Activated T-cell treated with anti-CD3 and anti-CD28 coated beads for 1 hour (primary cell): ENCODE data around the gene RBM15B.
A peak's percentile ranks its signal among the peaks of the same experiment; 100 is the strongest.

ENCODE experiments used
- DNase-seq: peaks from one replicate; pipeline ENCODE4 v3.0.0-alpha.2; 2020; ENCODE audit warnings: low read depth

The RBM15B gene

DNA sequence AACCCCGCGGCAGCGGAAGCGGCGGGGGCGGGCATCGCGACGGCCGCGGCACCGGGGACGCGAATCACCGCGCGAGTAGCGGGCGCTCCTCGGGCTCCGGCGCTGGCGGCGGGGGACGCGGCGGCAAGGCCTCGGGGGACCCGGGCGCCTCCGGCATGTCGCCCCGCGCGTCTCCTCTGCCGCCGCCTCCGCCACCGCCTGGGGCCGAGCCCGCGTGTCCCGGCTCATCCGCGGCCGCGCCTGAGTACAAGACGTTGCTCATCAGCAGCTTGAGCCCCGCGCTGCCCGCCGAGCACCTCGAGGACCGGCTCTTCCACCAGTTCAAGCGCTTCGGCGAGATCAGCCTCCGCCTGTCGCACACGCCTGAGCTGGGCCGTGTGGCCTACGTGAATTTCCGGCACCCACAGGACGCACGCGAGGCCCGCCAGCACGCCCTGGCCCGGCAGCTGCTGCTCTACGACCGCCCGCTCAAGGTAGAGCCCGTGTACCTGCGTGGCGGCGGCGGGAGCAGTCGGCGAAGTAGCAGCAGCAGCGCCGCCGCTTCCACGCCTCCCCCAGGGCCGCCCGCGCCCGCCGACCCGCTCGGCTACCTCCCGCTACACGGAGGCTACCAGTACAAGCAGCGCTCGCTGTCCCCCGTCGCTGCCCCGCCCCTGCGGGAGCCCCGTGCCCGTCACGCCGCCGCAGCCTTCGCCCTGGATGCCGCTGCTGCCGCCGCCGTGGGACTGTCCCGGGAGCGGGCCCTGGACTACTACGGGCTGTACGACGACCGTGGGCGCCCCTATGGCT is 675 bp downstream of the RBM15B start:
- peak; percentile 30 for DNase-seq

DNA sequence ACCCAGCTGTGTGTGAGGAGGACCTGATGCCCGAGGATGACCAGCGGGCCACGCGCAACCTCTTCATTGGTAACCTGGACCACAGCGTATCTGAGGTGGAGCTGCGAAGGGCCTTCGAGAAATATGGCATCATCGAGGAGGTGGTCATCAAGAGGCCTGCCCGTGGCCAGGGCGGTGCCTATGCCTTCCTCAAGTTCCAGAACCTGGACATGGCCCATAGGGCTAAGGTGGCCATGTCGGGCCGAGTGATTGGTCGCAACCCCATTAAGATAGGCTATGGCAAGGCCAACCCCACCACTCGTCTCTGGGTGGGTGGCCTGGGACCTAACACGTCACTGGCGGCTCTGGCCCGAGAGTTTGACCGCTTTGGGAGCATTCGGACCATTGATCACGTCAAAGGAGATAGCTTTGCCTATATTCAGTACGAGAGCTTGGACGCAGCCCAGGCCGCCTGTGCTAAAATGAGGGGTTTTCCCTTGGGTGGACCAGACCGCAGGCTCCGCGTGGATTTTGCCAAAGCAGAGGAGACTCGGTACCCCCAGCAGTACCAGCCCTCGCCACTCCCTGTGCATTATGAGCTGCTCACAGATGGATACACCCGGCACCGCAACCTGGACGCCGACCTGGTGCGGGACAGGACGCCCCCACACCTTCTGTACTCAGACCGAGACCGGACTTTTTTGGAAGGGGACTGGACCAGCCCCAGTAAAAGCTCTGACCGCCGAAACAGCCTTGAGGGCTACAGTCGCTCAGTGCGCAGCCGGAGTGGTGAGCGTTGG is 1.5 kb downstream of the RBM15B start:
- DNase-seq: no peak

DNA sequence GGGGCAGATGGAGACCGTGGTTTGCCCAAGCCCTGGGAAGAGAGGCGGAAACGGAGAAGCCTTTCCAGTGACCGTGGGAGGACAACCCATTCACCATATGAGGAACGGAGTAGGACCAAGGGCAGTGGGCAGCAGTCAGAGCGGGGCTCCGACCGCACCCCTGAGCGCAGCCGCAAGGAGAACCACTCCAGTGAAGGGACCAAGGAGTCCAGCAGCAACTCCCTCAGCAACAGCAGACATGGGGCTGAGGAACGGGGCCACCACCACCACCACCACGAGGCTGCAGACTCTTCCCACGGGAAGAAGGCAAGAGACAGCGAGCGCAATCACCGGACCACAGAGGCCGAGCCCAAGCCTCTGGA is 2.0 kb downstream of the RBM15B start:
- no peak for DNase-seq

DNA sequence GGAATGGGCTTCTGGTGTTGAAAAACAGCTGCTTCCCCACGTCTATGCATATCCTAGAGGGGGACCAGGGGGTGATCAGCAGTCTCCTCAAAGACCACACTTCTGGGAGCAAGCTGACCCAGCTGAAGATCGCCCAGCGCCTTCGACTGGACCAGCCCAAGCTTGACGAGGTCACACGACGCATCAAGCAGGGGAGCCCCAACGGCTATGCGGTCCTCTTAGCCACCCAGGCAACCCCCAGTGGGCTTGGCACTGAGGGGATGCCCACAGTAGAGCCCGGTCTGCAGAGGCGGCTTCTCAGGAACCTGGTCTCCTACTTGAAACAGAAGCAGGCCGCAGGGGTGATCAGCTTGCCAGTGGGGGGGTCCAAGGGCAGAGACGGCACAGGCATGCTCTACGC is 2.5 kb downstream of the RBM15B start:
- DNase-seq: no peak

DNA sequence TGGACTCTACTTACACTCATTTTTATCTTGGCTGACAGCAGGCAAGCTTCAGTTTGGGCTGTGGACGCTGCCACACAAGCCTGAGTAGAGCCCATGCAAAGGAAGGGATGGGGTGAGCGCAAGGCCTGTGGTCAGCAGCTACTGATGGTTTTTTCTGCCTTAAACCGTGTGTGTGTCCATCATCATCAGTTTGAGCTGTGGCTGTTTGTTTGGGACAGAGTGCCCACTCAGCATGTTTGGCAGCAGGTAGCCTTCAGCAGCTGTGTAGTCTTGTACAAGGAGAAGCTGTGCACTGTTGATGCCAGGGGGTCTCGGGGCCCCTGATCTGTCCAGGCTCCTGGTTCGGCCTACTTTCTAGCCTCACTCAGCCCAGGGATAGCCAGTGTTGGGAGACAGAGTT is 3.5 kb downstream of the RBM15B start:
- no peak for DNase-seq

DNA sequence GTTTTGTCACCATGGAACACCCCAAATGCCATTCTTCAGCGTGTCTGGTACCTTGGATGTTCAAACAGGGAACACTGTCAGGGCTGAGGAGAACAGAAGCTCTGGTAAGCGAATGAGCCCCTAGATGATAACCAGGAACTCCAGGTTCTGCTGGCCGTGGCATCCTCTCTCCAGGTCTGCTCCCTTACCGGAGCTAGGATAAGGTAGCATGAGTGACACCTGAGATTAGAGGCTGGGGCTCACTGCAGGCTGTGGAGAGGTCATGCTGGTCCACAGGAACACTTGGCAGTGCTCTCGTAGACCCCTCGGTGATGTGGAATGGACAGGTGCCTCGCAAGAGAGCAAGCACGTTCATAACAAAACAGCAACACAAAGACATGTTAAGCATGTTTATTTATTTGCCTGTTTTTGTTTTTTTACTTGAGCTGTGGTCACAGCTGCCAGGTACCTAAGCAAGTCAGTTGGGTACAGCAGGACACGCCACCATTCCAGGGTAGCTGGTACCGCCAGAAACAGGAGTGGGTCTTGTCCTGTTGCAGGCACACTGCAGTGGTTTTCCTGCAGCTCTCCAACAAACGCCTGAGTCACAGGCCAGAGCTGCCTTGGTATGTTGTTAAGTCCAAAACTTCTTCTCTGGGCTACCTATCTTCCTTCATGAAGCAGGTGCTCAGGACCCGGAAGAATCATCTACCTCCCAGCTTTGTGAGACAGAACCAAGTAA is 4.6 kb downstream of the RBM15B start:
- DNase-seq: no peak

DNA sequence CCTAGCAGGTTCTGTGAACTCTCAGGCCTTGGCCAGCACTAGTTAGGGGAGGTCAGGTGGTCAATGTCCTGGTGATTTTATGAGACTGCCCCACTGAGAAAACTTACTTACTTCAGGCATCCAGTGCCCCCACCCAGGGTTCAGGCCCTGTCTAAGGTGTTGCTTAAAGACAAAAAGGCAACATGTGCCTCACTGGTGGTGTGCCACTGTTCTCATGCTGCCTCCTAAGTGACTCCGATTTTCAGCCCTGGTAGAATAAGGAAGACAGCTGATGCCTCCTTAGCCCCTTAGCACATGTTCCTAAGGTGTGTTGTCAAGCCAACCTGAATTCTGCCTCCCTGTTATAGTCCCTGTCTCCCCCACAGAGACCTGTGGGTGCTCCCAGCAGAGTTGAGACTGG is 5.3 kb downstream of the RBM15B start:
- DNase-seq: no peak

DNA sequence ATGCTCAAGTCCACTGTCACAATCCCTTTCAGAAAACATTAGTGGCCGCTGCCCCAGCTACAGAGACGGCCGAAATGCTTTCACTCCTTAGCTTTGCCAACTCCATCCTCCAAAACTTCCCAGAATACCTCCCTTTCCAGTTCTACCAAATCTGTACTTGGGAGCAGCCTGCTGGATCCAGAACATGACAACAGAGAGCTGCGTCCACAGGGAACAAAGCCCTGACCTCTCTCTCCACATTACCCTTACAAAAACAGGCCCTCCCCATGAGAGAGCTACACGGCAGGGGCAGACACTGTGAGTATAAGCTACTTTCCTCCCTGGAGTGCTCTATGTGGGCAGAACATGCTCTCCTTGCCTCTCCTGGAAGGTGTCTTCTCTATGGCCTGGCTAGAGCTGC is 6.3 kb downstream of the RBM15B start:
- DNase-seq: no peak

DNA sequence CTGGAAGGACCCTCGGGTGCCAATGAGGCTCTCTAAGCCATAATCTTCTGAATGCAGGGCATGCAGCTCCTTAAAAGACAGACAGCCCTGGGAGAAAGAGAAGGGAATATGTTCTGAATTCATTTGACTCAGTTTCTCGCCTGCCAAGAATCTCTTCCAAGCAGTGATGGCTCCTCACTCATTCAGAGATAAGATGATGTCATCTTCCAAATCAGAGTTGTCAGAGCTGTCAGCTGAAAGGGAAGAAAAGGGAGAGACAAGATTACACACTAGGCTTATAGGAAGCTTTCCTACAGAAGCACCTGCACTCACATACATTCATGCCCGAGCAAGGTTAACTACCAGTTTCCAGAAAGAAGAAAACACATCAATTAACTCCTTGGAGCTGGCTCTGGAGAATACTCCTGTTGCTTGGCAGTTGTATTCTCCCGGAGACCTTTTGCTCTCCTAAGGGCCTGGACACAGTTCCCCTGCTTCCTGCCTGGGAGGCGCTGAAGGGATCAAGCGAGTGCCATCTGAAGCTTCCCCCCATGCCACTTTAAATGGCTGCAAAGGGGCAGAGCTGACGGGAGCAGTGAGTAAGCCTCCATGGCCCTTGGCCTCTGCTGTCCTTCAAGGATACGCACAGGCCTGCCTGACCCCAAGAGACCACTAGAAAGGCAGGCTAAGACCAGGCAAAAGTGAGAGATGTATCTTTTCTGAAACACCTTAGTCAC is 7.7 kb downstream of the RBM15B start:
- no peak for DNase-seq

DNA sequence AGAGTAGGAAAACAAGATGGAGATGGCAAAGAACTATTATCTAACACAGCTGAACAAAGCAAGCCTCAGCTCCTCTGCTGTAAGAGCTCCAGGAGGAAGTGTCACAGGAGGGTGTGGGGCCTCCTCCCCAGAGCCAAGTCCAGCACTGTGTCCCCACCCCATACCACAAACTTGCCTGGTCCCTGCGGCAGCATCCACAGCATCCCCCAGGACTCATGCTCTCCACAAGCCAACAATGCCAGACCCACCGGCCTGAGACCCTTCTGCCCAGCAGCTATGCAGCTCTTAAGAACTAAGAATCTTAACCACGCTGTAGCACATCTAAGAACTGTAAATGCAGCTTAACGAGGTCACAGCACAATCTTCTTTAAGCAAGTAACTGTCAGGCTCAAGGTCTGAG is 9.1 kb downstream of the RBM15B start:
- DNase-seq: no peak

DNA sequence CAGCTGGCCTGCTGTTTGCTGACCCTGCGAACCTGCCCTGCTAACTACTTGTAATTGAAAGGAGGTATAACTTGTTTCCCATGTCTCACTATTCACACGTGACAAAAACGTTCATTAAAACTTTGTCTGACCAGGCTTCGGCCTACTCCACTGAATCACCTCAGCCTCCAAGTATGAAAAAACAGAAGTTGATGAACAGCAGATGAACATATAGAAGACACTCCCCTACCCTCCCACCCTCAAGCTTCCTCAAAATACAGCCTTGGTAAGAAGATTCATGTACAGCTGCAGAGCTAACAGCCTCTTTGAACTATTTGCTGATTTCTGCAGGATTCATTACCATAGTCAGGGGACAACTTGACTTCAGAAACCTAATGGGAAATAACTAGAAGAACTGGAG is 10.7 kb downstream of the RBM15B start:
- DNase-seq: no peak

DNA sequence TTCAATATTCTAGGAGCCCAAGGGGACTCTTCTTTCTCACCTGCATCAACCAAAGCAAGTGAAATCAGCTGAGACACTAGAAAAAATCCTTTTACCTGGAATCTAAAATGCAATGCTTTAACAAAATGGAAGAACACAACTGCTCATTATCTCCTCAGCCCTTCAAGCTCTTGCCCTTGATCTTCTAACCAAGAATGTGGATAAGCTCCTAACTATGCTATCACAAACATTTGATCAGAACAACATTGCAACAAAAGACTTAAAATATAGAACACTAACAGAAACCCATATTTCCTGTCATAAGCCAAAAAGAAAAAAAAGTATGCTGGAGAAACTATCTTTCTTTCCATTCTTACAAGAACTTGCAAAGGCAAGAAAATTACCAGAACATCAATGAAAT is 12.6 kb downstream of the RBM15B start:
- DNase-seq: no peak

DNA sequence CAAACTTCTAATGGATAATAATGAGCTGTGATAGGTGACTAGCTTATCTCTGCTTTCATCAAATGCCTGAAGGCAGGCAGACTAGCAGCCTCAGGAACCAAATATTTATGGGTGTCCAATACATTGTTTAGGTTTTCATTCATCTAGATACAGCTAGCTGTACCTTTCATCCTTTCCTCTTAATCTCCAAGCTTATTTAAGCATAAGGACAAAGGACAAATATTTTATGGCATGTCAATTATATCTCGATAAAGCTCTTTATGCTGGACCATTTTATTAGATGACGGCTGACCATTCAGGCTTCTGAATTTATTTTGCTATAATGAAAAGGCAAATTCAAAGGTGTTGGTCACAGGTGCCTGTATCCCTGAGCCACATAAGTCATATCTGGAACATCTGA is 16.9 kb downstream of the RBM15B start:
- DNase-seq: no peak

DNA sequence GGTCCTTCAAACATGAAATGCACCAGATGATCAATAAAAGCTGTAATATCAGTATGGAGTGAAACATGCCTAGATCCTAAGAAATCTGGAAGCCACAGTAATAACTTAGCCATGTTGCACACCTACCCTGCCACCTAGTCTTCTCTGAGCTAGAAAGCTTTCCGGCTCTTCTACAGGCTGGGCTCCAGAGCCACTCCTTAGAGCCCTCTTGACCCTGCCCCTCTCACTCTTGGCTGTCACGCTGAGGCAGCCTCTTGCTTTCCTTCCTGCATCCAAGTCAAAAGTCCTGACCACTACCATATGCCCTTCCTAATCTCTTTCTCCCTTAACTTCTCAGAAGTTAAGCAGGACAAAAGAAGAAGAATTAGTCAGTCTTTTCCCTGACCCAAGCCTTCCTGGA is 17.7 kb downstream of the RBM15B start:
- DNase-seq: no peak

DNA sequence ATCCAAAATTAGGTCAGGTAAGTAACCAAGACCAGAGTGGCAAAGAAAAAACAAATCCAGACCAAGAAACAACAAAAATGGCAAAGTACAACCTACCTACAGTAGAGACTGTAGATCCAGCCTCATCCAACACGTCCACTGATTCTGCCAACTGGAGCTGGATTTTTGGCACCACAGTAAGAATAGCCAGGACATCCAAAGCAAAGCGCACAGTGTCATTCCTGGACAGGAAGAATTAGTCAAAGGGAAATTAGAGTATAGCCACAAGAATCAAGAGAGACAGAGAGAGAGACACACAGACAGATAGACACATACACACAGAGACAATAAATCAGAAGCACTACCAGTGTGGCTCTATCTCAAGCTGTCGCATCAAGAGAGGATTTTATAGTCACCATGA is 31.1 kb downstream of the RBM15B start:
- DNase-seq: no peak

DNA sequence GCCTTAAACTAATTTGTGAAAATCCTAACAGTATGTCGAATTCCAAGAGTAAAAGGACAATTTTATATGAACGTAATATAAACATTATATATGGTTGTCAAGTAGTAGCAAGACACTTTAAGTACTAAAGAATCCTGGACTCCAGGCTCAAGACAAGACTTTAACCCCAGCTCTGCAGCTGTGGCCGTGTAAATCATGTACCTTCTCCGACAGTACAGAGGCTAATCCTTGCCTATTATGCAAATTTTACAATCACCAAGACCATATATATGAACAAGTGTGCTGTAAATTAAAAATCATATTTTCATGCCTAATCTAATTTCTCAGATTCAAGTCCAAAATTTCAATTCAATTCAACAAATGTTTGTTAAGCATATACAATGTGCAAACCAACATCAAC is 35.8 kb downstream of the RBM15B start:
- no peak for DNase-seq

DNA sequence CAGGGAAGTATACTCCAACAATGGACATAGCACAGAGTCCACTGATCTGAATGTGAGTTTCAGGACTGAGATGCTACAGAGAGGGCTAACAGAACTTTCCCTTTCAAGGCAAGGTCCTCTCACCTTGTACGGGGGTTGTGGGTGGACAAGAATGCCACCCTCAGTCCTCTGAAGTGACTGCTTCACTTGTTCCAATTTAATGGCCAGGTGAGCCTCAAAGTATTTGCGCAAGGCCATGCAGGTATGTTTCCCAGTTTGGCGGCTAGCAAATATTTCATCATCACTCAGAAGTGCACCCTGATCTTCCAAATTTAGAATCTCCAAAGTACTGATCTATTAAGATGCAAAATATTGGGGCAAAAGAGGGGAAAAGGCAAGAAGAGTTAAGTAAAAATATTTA is 38.1 kb downstream of the RBM15B start:
- DNase-seq: no peak

DNA sequence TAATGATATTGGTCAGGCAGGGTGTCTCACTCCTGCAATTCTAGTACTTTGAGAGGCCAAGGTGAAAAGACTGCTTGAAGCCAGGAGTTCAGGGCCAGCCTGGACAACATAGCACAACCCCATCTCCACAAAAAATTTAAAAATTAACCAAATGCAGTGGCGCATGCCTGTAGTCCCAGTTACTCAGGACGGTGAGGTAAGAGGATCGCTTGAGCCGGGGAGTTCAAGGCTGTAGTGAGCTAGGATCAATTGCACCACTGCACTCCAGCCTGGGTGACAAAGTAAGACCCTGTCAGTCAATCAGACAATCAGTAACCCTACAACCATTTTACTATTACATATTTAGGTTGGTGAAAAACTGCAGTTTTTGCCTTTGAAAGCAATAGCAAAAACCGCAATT is 43.0 kb downstream of the RBM15B start:
- DNase-seq: no peak

DNA sequence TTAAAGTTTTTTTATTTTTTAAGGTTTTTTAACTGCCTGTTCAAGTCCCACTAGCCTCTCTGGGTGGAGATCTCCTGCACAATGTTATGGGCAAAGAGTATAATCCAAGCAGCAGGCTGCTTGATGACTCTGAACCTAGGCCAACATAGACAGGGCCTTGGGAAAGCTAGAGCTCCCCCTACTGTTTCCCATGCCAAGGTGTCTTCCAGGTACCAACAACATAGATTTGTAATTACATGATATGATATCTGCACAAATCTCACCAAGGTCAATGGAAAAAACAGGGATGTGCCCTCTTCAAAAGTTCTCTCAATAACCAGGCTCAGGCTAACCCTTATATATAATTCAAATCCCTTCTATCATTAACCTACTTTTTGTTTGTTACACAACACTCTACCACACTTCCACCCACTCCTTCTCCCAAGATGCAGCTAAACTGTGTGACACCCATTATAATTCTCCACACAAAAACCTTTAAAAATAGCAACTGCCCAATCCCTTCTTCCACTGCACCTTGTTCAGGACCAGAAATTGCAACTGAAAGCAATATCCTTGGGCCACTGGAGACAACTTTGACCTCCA is 43.8 kb downstream of the RBM15B start:
- peak; percentile 24 for DNase-seq

DNA sequence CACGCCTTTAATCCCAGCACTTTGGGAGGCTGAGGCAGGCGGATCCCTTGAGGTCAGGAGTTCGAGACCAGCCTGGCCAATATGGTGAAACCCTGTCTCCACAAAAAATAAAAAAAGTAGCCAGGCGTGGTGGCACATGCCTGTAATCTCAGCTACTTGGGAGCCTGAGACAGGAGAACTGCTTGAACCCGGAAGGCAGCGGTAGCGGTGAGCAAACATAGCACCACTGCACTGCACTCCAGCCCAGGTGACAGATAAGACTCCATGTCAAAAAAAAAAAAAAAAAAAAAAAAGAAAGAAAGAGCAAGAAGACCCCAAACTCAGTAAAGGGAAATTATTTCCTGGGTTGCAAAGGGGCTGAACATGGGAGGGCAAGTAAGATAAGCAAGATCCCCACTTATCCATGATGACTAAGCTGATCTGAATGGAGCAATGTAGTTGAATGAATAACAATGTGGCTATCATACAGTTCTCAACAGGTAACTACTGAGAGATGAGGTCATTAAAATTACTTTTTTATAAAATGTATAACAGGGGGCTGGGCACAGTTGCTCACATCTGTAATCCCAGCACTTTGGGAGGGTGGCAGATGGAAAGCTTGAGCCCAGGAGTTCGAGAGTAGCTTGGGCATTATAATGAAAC is 46.0 kb downstream of the RBM15B start:
- DNase-seq: no peak

DNA sequence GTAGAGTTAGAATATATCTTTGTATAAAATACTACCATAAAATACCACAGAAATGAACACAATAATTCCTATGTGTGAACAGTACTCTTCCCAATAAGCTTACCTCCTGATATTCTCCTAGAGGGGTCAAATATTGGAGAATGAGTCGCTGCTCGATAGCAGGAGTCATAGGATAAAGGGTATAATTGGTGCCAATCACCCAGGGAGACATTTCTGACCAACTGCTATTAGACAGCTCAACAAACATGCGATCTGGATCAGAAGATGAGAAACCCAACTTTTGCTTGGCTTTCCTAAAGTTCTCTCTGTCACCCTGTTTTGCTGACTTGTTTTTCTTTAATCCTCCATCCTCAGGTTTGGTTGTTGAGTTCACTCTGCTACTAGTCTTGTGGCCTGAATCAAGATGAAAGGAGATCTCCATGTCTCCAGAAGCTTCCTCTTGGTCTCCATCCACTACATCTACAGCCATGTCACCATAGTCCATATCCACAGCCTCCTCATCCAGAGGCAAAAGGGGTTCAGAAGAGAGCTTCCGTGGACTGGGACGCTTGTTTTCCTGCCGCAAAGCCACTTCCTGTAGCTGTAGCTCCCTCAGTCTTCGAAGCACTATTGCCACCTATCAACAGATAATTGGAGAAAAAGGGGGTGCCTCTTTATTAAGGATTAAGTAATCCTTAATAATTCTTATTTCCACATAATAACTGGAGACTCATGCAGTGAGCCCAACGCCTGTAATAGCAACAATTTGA is 50.4 kb downstream of the RBM15B start:
- no peak for DNase-seq
